Parietal lobe (tissue), 2 donors: Measurements from ENCODE around the gene TTBK1. TPM values are rescaled to one million over a fixed set of nuclear protein-coding genes. Genes with fewer than 3 reads are reported as not detected.

Experiments used
- small RNA-seq: library from RNA; depleted of rRNA; stranded (forward); fragments of <200 nt; gene quantifications from one replicate; pipeline ENCODE3, GENCODE V24; 2014; ENCODE audit warnings: low replicate concordance
- total RNA-seq: library from RNA; depleted of rRNA; stranded (reverse); fragments of >200 nt; gene quantifications from one replicate; pipeline ENCODE4 v1.2.3, GENCODE V29; 2014

Gene TTBK1
- 26.3 TPM for total RNA-seq

DNA sequence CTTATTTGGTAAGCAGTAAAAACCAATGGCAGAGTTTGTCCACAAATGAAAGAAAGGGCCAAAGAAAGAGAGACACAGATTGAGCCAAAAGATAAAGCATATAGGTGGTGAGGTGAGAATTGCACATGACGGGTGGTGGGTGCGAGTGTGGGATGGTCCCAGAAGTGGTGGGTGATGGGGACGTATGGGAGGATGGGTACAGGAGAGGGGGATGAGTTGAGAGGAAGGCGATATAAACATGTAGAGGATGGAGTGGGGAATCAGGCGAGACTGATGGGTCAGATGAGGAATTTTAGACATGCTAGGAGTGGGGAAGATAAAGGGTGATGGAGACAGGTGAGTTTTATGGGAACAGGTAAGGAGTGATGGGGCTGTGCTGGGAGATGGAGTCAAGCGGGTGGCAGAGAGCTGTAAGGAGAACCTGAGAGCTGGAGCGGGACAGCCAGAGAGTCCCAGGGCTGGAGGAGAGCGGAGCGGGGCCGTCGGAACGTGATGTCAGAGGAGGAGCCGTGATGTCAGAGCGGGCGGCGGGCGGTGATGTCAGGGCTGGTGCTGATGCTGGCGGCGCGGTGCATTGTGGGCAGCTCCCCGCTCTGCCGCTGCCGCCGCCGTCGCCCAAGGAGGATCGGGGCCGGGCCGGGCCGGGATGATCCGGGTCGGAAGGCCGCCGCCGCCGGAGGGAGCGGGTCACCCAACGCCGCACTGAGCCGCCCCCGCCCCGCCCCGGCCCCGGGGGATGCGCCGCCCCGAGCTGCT lies at the start of gene TTBK1:
Gene TTBK1 (plus strand): TSS at position 574 of the 756 bp plus-strand sequence. CDS start 3,180 bp downstream, outside the sequence.

DNA sequence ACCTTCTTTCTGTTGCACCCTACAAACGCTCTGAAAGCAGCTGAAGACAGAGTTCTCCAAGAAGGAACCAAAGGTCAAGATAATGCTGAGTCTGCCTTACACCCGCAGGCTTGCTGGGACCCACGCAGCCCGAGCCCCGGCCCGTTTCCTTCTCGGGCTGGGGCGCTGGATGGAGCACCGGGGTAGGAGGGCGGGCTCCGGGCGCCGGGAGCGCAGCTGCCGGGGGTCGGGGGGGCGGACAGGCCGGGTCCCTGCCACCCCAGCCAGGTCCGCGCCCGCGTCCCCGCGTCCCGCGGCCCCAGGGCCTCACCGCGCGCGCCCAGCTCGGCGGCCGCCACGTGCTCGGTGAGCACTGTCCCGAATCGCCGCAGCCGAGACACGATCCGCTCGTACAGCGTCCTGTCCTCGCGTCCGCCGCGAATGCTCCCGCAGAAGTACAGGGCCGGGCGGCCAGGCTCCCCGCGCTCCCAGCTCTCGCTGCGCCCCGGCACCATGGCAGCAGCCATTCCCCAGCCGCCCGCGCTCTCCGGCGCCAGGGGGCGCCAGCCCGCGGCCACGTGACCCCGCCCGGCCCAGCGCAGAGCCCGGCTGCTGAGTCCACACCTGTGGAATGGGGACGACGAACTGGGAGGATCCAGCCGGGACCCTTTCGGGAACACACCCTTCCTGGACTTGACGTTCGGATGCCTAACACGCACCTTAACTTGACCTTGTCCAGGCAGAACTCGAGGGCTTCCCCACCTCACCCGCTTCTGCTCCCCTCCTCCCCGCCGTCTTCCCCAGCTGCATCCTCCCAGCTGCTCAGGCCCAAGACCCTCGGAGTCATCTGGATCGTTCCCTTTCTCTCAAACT lies 14.1 kb upstream of the TTBK1 start, which contains the start of gene DNPH1:
Gene DNPH1 (minus strand): TSS at position 531 of the 852 bp plus-strand sequence. CDS start 25 bp downstream, at position 506.

DNA sequence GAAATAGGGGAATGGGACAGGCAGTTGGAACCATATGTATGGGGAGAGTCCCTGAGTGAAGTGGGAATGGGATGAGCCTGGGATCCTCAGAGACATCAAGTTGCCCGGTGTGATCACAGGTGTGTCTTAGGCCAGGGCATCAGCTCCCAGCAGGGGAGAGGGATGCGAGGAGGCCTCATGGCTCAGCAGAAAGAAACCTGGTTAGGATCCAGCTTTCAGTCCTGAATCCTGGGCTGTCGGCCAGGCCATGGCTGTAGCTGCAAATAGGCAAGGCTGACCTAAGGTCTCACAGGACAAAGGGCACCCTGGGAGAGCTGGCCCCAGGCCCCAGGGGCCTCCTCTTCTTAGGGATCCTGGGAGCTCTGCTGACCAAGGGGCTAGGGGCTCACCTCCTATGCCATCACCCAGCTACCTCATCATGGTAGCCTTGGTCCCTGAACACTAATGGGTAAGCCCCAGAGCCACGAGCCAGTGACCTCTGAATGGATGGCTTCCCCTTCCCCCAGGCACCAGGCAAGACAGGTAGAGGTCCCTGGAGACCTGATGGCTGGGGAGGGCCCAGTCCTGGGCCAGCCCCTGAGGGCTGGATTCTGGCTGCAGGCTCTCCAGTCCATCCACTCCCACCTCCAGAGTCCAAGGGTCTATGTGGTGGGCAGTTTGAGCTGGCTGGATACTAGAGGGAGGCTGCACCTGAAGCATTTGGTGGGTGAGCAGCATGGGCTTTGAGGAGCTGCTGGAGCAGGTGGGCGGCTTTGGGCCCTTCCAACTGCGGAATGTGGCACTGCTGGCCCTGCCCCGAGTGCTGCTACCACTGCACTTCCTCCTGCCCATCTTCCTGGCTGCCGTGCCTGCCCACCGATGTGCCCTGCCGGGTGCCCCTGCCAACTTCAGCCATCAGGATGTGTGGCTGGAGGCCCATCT lies 54.6 kb downstream of the TTBK1 start, which contains the start of gene SLC22A7:
Gene SLC22A7 (plus strand): TSS at position 617 of the 921 bp plus-strand sequence. CDS start 99 bp downstream, at position 716.

DNA sequence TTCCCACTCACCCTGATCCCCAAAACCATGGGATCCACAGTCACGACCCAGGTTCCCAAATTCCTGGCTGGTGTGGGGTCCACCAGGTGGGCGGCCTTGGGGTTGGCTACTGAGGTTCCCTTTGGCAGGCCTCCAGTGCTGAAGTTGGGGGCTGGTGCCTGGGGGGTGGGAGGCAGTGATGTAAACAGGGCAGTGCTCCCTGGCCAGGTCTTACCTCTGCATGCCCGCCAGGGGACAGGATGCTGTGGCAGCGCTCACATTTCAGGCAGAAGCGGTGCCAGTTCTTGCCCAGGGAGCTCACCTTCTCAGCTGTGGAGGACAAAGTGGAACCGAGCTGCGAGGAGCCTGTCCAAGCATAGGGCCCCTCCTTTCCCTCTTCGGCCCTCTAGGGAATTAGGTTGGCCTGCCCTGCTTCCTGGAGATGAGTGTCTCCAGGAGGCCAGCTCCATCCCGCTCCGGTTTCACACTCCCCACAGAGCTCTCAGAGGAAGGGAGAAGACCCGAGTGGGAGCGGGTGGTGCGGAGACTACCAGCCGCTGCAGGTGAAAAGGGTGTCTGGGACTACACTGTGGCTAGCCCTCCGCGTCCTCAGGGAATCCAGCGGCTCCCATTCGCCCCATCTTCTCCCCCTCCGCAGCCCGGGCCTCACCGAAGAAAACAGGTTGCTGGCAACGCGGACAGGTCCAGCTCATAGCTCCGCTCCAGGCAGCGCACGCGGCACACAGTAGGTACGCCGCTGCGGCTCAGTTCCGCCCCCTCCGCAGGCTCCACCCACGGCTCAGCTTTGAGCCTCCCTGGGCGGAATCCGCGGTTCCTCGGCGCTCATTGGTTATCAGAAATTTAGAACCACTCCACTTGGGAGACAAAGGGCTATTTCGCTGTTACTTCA lies 65.1 kb downstream of the TTBK1 start, which contains the start of gene CRIP3:
Gene CRIP3 (minus strand): TSS at position 726 of the 889 bp plus-strand sequence. CDS start 34 bp downstream, at position 692.

Small RNA genes within 50 kb of the gene (small RNA-seq; reads per million reads assigned to genes)
- not detected for gene RPL12P47

Other genes starting within 250 kb of the TTBK1 start
- 27.9 TPM for gene MEA1, start 229.5 kb upstream of the TTBK1 start, total RNA-seq
- gene KLHDC3, start 229.2 kb upstream of the TTBK1 start, total RNA-seq = 100 TPM
- gene RRP36, start 221.9 kb upstream of the TTBK1 start, total RNA-seq = 46.0 TPM
- gene CUL7, start 189.6 kb upstream of the TTBK1 start, total RNA-seq = 17.2 TPM
- gene MRPL2, start 184.0 kb upstream of the TTBK1 start, total RNA-seq = 10.3 TPM
- gene KLC4, start 183.8 kb upstream of the TTBK1 start, total RNA-seq = 44.4 TPM
- gene PTK7, start 167.2 kb upstream of the TTBK1 start, total RNA-seq = 43.8 TPM
- 12.5 TPM for gene SRF, start 72.2 kb upstream of the TTBK1 start, total RNA-seq
- gene CUL9, start 61.3 kb upstream of the TTBK1 start, total RNA-seq = 52.6 TPM
- gene DNPH1, start 14.0 kb upstream of the TTBK1 start, total RNA-seq = 14.4 TPM
- 1.9 TPM for gene SLC22A7, start 54.8 kb downstream of the TTBK1 start, total RNA-seq
- gene CRIP3, start 65.3 kb downstream of the TTBK1 start, total RNA-seq = 16.6 TPM
- 38.5 TPM for gene ZNF318, start 126.2 kb downstream of the TTBK1 start, total RNA-seq
- 33.5 TPM for gene ABCC10, start 184.1 kb downstream of the TTBK1 start, total RNA-seq
- 8.5 TPM for gene DLK2, start 212.1 kb downstream of the TTBK1 start, total RNA-seq
- 6.9 TPM for gene TJAP1, start 234.1 kb downstream of the TTBK1 start, total RNA-seq